Adipose tissue (tissue), 3 donors: ENCODE results near the gene NDUFV3. TPM values are rescaled to one million over a fixed set of nuclear protein-coding genes. Genes with fewer than 3 reads are reported as not detected.
A peak's percentile ranks its signal among the peaks of the same experiment; 100 is the strongest.
"Not testable (repeated sequence)": the region's sequence is repeated elsewhere in the genome, so short reads cannot be mapped to it uniquely, and the experiment has no call there.

Experiments
- H3K27ac ChIP-seq: one replicate; pipeline ENCODE4 v1.5.1; 2013; ENCODE audit warnings: low read depth, low read length
- WGBS, 3 donors: extraction: QIAGEN DNeasy Blood & Tissue Kit; methylation state at CpG; one replicate each; pipeline ENCODE4 v1.1.7; 2013; 5-methylcytosine and 5-hydroxymethylcytosine counted together
- polyA plus RNA-seq, 3 donors: library from polyadenylated mRNA; stranded (reverse); fragments of 200-250 nt; gene quantifications; one replicate each; pipeline ENCODE4 v1.2.3, GENCODE V29; 2013
- donor health status: healthy with polysubstance abuse.
- donor health status: Bipolar disorder and iron deficiency.
- donor health status: healthy.

Gene NDUFV3
- polyA plus RNA-seq, 3 donors: 20.0 to 27.3 (median 24.0) TPM

- H3K27ac ChIP-seq: no peak overlapping the region
- WGBS, 3 donors: 84 to 96% (median 96%) methylated on average over 7 of the region's 7 CpGs
Observed at GRCh38 chr21:42873096-42873495, 20.0 kb upstream of the NDUFV3 start.

DNA sequence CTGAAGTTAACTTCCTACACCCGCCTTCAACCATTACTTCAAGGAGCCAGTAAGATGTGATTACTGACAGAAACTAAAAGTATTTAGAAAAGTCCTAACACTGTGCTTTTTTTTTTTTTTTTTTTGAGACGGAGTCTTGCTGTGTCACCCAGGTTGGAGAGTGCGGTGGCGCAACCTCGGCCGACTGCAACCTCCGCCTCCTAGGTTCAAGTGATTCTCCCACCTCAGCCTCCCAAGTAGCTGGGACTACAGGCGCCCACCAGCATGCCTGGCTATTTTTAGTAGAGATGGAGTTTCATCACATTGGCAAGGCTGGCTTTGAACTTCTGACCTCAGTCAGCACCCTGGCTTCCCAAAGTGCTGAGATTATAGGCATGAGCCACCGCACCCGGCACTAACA is 17.3 kb upstream of the NDUFV3 start:
- WGBS, 3 donors: 86 to 98% (median 90%) methylated on average over 10 of the region's 10 CpGs
- H3K27ac ChIP-seq: not testable (repeated sequence)

DNA sequence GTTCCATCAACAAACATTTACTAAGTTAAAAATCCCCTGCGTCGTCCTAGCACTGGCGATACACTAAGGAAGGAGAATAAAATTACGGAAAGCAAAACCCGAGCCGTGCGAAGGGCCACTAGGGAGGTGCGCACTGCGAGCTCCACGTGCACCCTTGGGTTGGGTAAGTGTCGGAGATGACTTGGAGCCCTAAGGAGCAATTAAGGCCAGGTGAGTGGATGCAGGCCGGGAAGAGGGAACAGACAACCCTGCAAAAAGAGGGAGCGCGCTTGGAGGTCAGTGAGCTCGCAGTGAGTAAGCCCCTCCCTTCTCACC is 14.5 kb upstream of the NDUFV3 start:
- WGBS, 3 donors: 0 to 1% (median 1%) methylated on average over 15 of the region's 15 CpGs
- no peak overlapping the region for H3K27ac ChIP-seq

DNA sequence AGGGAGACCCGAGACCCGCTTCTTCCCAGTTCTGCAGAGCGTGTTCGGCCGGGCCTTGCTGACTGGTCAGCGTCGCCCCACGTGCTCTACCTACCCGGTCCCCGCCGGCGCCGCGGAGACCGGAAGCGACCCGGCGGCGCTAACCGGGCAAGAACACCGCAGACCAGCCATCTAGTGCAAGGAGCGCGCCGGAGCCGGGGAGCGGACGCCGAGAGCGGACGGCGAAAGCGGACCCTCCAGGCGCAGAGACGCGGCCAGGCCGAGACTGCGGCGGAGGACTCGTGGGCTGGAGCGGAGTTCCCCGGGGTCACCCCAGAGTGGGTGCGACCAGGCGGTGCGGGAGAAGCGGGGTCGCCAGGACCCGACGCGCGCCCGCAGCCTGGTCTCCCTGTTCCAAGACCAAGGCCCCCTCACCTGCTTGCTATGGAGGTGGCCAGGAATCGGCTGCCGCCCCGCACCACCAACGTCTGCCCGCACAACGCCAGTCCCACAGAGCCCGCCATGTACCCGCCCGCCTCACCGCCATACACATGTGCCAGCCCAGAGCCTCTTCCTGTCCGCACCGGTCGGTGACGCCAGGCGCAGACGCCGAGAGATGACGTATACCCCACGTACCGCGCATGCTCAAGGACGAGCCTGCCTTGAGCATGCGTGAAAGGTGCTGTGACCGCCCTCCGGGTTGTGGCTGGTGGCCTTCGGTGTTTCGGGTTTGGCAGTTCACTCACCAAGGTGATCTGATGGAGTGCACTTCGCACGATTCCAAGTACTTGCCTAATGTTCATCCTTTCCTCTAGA is 13.9 kb upstream of the NDUFV3 start, which contains the start of gene WDR4:
Gene WDR4 (minus strand): TSS at position 547 of the 795 bp plus-strand sequence. CDS start 44 bp downstream, at position 503.
- H3K27ac ChIP-seq: peak within 1 kb of the TSS; percentile 23
- 0% methylated on average over 75 to 80 of the region's 80 CpGs for WGBS, 3 donors

DNA sequence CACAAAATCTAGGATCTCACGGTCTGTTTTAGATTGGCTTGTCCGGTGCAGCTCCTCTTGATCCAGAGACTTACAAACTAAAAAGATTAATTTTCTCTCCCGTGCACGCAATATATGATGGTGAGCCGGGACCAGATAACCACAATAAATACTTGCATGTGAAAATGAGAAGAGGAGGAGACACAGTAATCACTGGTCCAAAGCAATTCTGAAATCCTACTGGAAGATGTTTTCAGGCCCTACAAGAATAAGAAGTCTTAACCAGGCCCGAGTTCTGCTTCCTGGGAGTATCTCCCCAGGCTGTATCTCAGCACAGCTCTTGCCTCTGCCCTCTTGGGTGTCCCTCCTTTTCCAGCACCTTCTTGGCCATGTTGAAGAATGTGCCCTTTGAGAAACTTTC is 12.8 kb upstream of the NDUFV3 start:
- WGBS, 3 donors: 87 to 97% (median 91%) methylated on average over 6 of the region's 6 CpGs
- no peak overlapping the region for H3K27ac ChIP-seq

DNA sequence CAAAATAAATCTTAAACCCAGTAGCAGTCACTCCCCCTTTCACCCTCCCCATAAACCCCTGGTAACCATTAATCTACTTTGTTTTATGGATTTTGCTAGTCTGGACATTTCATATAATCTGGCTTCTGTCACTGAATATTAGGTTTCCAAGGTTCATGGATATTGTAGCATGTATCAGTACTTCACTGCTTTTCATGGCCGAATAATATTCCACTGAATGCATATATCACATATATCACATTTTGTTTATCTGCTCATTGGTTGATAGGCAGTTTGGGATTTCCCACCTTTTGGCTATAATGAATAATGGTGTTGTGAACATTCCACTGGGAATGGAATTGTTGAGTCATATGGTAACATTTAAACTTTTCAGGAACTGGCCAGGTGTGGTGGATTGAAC is 9.2 kb upstream of the NDUFV3 start:
- WGBS, 3 donors: 48 to 100% (median 98%) methylated on average over 1 of the region's 1 CpG
- no peak overlapping the region for H3K27ac ChIP-seq

DNA sequence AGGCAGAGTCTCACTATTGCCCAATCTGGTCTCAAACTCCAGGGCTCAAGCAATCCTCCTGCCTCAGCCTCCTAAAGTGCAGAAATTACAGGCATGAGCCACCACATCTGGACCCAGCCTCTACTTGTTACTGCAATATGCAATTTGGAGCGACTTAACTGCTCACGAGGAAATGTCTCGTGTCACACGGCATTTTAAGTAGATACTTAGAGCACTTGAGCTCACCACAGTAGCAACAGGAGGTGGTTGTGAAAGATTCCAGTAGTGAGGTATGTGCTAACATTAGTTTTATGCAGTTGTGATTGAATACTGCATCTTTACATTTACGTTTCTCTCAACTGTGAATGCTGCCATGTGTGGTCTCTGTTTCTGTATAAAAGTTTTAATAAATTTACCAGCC is 5.8 kb upstream of the NDUFV3 start:
- 70 to 95% (median 79%) methylated on average over 5 of the region's 5 CpGs for WGBS, 3 donors
- no peak overlapping the region for H3K27ac ChIP-seq

- H3K27ac ChIP-seq: no peak overlapping the region
- WGBS, 3 donors: 9 to 17% (median 16%) methylated on average over 18 of the region's 18 CpGs
Observed at GRCh38 chr21:42892582-42892930, 553 bp upstream of the NDUFV3 start.

DNA sequence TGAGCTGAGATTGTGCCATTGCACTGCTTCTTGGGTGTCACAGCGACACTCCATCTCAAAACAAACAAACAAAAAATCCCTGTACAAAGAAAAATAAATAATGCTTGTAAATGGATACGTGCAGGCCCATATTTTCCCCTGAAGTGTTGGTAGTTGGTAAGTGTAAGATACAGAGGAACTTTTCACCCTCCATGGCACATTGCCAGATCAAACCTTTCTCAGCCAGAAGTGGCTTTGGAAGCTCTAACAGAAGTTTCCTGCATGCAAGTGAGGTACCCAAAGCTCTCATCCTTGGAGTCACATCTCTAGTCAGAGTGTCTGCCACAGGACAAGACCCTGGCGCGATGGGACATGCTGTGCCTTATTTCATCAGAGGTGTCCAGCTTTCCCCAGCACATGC is 7.3 kb downstream of the NDUFV3 start:
- H3K27ac ChIP-seq: no peak overlapping the region
- 77 to 90% (median 85%) methylated on average over 4 of the region's 4 CpGs for WGBS, 3 donors

DNA sequence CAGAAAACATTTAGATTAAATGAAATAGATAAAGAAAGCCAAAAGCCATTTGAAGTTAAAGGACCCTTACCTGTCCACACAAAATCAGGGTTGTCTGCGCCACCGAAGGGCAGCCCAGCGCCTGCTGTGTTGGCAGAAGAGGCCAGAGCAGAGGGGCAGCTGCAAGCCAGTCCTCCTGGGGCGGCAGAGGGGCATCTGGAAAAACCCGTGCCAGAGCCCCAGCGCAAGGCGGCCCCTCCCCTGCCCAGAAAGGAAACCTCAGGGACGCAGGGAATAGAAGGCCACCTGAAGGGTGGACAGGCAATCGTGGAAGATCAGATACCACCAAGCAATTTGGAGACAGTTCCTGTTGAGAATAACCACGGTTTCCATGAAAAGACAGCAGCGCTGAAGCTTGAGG is 10.7 kb downstream of the NDUFV3 start:
- 94 to 99% (median 97%) methylated on average over 11 of the region's 11 CpGs for WGBS, 3 donors
- H3K27ac ChIP-seq: no peak overlapping the region

GRCh38 chr21:42905195-42905594 is 12.1 kb downstream of the NDUFV3 start:
- 95 to 99% (median 96%) methylated on average over 8 of the region's 8 CpGs for WGBS, 3 donors
- no peak overlapping the region for H3K27ac ChIP-seq

- WGBS, 3 donors: 96 to 97% (median 96%) methylated on average over 16 of the region's 16 CpGs
- no peak overlapping the region for H3K27ac ChIP-seq
Observed at GRCh38 chr21:42906233-42906632, 13.1 kb downstream of the NDUFV3 start.

DNA sequence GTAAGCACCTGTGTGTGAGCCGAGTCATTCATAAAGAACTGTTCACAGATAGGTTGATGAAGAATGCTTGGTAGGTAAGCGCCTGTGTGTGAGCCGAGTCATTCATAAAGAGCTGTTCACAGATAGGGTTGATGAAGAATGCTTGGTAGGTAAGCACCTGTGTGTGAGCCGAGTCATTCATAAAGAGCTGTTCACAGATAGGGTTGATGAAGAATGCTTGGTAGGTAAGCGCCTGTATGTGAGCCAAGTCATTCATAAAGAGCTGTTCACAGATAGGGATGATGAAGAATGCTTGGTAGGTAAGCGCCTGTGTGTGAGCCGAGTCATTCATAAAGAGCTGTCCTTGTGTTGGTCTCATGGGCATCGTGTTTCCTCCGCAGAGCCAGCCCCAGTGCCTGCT is 15.4 kb downstream of the NDUFV3 start:
- 90 to 96% (median 94%) methylated on average over 9 of the region's 9 CpGs for WGBS, 3 donors
- not testable (repeated sequence) for H3K27ac ChIP-seq

GRCh38 chr21:42911920-42912319 is 18.8 kb downstream of the NDUFV3 start:
- 91 to 97% (median 96%) methylated on average over 6 of the region's 6 CpGs for WGBS, 3 donors
- H3K27ac ChIP-seq: not testable (repeated sequence)

GRCh38 chr21:42913476-42913875 is 20.4 kb downstream of the NDUFV3 start:
- 69 to 83% (median 78%) methylated on average over 7 of the region's 7 CpGs for WGBS, 3 donors

GRCh38 chr21:42918291-42918690 is 25.2 kb downstream of the NDUFV3 start:
- 94 to 97% (median 96%) methylated on average over 6 of the region's 6 CpGs for WGBS, 3 donors
- no peak overlapping the region for H3K27ac ChIP-seq

More at GRCh38 chr21:42913476-42913875, 20.4 kb downstream of the NDUFV3 start:
- H3K27ac ChIP-seq: no peak overlapping the region

GRCh38 chr21:42921927-42922326 is 28.8 kb downstream of the NDUFV3 start:
- WGBS, 3 donors: 83 to 86% (median 85%) methylated on average over 4 of the region's 4 CpGs
- H3K27ac ChIP-seq: no peak overlapping the region

- 85 to 91% (median 89%) methylated on average over 18 of the region's 18 CpGs for WGBS, 3 donors
- no peak overlapping the region for H3K27ac ChIP-seq
Observed at GRCh38 chr21:42922918-42923317, 29.8 kb downstream of the NDUFV3 start.

- no peak overlapping the region for H3K27ac ChIP-seq
- 21 to 25% (median 24%) methylated on average over 18 of the region's 18 CpGs for WGBS, 3 donors
Observed at GRCh38 chr21:42923553-42924432, 30.7 kb downstream of the NDUFV3 start.

- WGBS, 3 donors: 84 to 91% (median 86%) methylated on average over 6 of the region's 6 CpGs
- no peak overlapping the region for H3K27ac ChIP-seq
Observed at GRCh38 chr21:42924433-42924751, 31.3 kb downstream of the NDUFV3 start.
